Mesenchymal stem cell (in vitro differentiated cells and primary cell): ENCODE measurements around the gene PTGDR2.
A peak's percentile ranks its signal among the peaks of the same experiment; 100 is the strongest.

Experiments
- DNase-seq: peaks from one replicate; pipeline ENCODE4 v3.0.0-alpha.2; 2013
- H2AFZ ChIP-seq: one replicate; pipeline ENCODE4 v1.6.1; 2013; ENCODE audit warnings: low read depth, mild to moderate bottlenecking, control low read depth, inconsistent platforms, low read length, moderate library complexity
- H2AK5ac ChIP-seq: 2 replicates; pipeline ENCODE4 v1.6.1; 2013; ENCODE audit warnings: low read length, moderate library complexity, mild to moderate bottlenecking, inconsistent platforms; ENCODE audit not compliant: severe bottlenecking
- H2BK120ac ChIP-seq: one replicate; pipeline ENCODE4 v1.6.1; 2013; ENCODE audit warnings: low read depth, mild to moderate bottlenecking, inconsistent platforms, low read length, moderate library complexity
- H2BK12ac ChIP-seq, 2 experiments: one replicate each; pipeline ENCODE4 v1.6.1; 2013; ENCODE audit warnings: inconsistent platforms in 2 of 2, low read length in 2 of 2, mild to moderate bottlenecking in 2 of 2, moderate library complexity in 2 of 2, control low read depth in 1 of 2
- H2BK15ac ChIP-seq: one replicate; pipeline ENCODE4 v1.6.1; 2013; ENCODE audit warnings: mild to moderate bottlenecking, low read depth, inconsistent platforms; ENCODE audit not compliant: poor library complexity, severe bottlenecking
- H2BK5ac ChIP-seq: 2 replicates; pipeline ENCODE4 v1.6.1; 2013; ENCODE audit warnings: low read depth, mild to moderate bottlenecking, low read length, control low read depth, inconsistent platforms; ENCODE audit not compliant: poor library complexity, severe bottlenecking
- H3K14ac ChIP-seq, 2 experiments: one replicate each; pipeline ENCODE4 v1.6.1; 2013; ENCODE audit warnings: inconsistent platforms in 2 of 2, low read length in 2 of 2, control low read depth in 1 of 2, mild to moderate bottlenecking in 1 of 2, moderate library complexity in 1 of 2
- H3K18ac ChIP-seq, 2 experiments: one replicate each; pipeline ENCODE4 v1.6.1; 2013; ENCODE audit warnings: inconsistent platforms in 2 of 2, low read length in 2 of 2, control low read depth in 1 of 2, low read depth in 1 of 2, mild to moderate bottlenecking in 1 of 2
- H3K23ac ChIP-seq, 2 experiments: one replicate each; pipeline ENCODE4 v1.6.1; 2013; ENCODE audit warnings: inconsistent platforms in 2 of 2, low read length in 2 of 2, mild to moderate bottlenecking in 2 of 2, moderate library complexity in 2 of 2, control low read depth in 1 of 2
- H3K27ac ChIP-seq: 2 replicates; pipeline ENCODE4 v1.5.1; 2013; ENCODE audit warnings: mild to moderate bottlenecking, moderate library complexity, low read length, control low read depth, inconsistent platforms; ENCODE audit not compliant: poor library complexity, severe bottlenecking
- H3K27me3 ChIP-seq, 2 experiments: 2 replicates each; pipeline versions ENCODE4 v1.6.1 to v1.7.0; 2013; ENCODE audit warnings: low read length in 2 of 2, mild to moderate bottlenecking in 2 of 2, moderate library complexity in 2 of 2, control low read depth in 1 of 2, inconsistent platforms in 1 of 2; ENCODE audit not compliant: control insufficient read depth in 1 of 2, insufficient read depth in 1 of 2
- H3K36me3 ChIP-seq, 2 experiments: 2 replicates each; pipeline versions ENCODE4 v1.6.1 to v1.7.0; 2013; ENCODE audit warnings: low read length in 2 of 2, control low read depth in 1 of 2, inconsistent platforms in 1 of 2, low read depth in 1 of 2, mild to moderate bottlenecking in 1 of 2; ENCODE audit not compliant: insufficient read depth in 2 of 2, control insufficient read depth in 1 of 2
- H3K4ac ChIP-seq, 2 experiments: one replicate each; pipeline ENCODE4 v1.6.1; 2013; ENCODE audit warnings: inconsistent platforms in 2 of 2, low read length in 2 of 2, mild to moderate bottlenecking in 2 of 2, moderate library complexity in 2 of 2, control low read depth in 1 of 2, low read depth in 1 of 2
- H3K4me1 ChIP-seq: 2 replicates; pipeline ENCODE4 v1.6.1; 2013; ENCODE audit warnings: low read depth, low read length, control low read depth; ENCODE audit not compliant: control insufficient read depth, insufficient read depth
- H3K4me2 ChIP-seq: 2 replicates; pipeline ENCODE4 v1.6.1; 2013; ENCODE audit warnings: low read length, mild to moderate bottlenecking, inconsistent platforms; ENCODE audit not compliant: poor library complexity, severe bottlenecking
- H3K4me3 ChIP-seq, 2 experiments: 2 replicates each; pipeline versions ENCODE4 v1.5.1 to v1.7.0; 2013; ENCODE audit warnings: low read length in 2 of 2, mild to moderate bottlenecking in 2 of 2, control low read depth in 1 of 2, low read depth in 1 of 2; ENCODE audit not compliant: insufficient read depth in 1 of 2
- H3K79me1 ChIP-seq: replicated peaks from 2 replicates; pipeline ENCODE4 v1.6.1; 2013; ENCODE audit warnings: mild to moderate bottlenecking, control low read depth, low read length, inconsistent platforms; ENCODE audit not compliant: poor library complexity, severe bottlenecking
- H3K9ac ChIP-seq: 2 replicates; pipeline ENCODE4 v1.7.0; 2013; ENCODE audit warnings: mild to moderate bottlenecking, low read length, moderate library complexity
- H3K9me3 ChIP-seq: 2 replicates; pipeline ENCODE4 v1.7.0; 2013; ENCODE audit warnings: mild to moderate bottlenecking, low read length; ENCODE audit not compliant: control insufficient read depth
- H4K8ac ChIP-seq: one replicate; pipeline ENCODE4 v1.6.1; 2013; ENCODE audit warnings: inconsistent platforms, mild to moderate bottlenecking, low read length, moderate library complexity
- H4K91ac ChIP-seq: one replicate; pipeline ENCODE4 v1.6.1; 2013; ENCODE audit warnings: mild to moderate bottlenecking, low read length, inconsistent platforms
- WGBS: methylation state at CpG from one replicate; pipeline ENCODE4 v1.1.7; 2013; ENCODE audit warnings: mixed read lengths; 5-methylcytosine and 5-hydroxymethylcytosine counted together

The PTGDR2 gene

GRCh38 chr11:60870733-60871377 is 15.1 kb upstream of the PTGDR2 start:
- Histone ChIP-seq H3K27me3 (no peaks in the 10 kb centered on the region), H3K79me1 (no peaks in the 10 kb centered on the region), H4K91ac (peak overlapping the region; percentile 62), H3K4ac (peak overlapping the region in 1 of 2 experiments; percentile 75), H2AFZ (no peak overlapping the region), H3K9me3 (no peaks in the 10 kb centered on the region), H3K14ac (peak overlapping the region in 1 of 2 experiments; percentile 64), H2BK12ac (peak overlapping the region; percentile 69 to 86), H3K4me1 (peaks cover 43% of the 10 kb centered on the region), H4K8ac (no peak overlapping the region), H3K9ac (no peak overlapping the region), H2BK15ac (peak overlapping the region; percentile 9), H2BK120ac (no peak overlapping the region), H3K18ac (peak overlapping the region; percentile 19 to 67), H2AK5ac (peak overlapping the region; percentile 26), H3K4me3 (no peak overlapping the region), H3K4me2 (no peak overlapping the region), H3K36me3 (peaks cover 0 to 9% of the 10 kb centered on the region in 2 experiments), H3K23ac (no peak overlapping the region), H3K27ac (no peak overlapping the region), H2BK5ac (no peak overlapping the region)
- WGBS, result 93% methylated on average over 13 of the region's 13 CpGs
- DNase-seq, result no peak

GRCh38 chr11:60870276-60870675 is 14.5 kb upstream of the PTGDR2 start:
- no peak overlapping the region for H3K4ac ChIP-seq
- H3K18ac ChIP-seq, result no peak overlapping the region
- no peak overlapping the region for H3K14ac ChIP-seq
- no peak overlapping the region for H2AK5ac ChIP-seq
- no peak for DNase-seq
- H2BK12ac ChIP-seq, result no peak overlapping the region
- WGBS, result 71% methylated on average over 3 of the region's 3 CpGs
- no peak overlapping the region for H3K4me3 ChIP-seq
- no peak overlapping the region for H2BK15ac ChIP-seq
- H2AFZ ChIP-seq, result no peak overlapping the region
- H3K23ac ChIP-seq, result no peak overlapping the region
- no peak overlapping the region for H3K9ac ChIP-seq
- peaks cover 0 to 2% of the 10 kb centered on the region in 2 experiments for H3K27me3 ChIP-seq
- H3K36me3 ChIP-seq, result peaks cover 0 to 8% of the 10 kb centered on the region in 2 experiments
- no peaks in the 10 kb centered on the region for H3K79me1 ChIP-seq
- H3K4me1 ChIP-seq, result peaks cover 43% of the 10 kb centered on the region
- H3K9me3 ChIP-seq, result no peaks in the 10 kb centered on the region
- no peak overlapping the region for H2BK5ac ChIP-seq
- H3K27ac ChIP-seq, result no peak overlapping the region
- no peak overlapping the region for H3K4me2 ChIP-seq
- no peak overlapping the region for H2BK120ac ChIP-seq
- no peak overlapping the region for H4K8ac ChIP-seq
- no peak overlapping the region for H4K91ac ChIP-seq

- no peak for DNase-seq
- H4K91ac ChIP-seq, result no peak overlapping the region
- H3K14ac ChIP-seq, result no peak overlapping the region
- peaks cover 0 to 6% of the 10 kb centered on the region in 2 experiments for H3K27me3 ChIP-seq
- H3K18ac ChIP-seq, result no peak overlapping the region
- no peak overlapping the region for H2AFZ ChIP-seq
- no peak overlapping the region for H2BK5ac ChIP-seq
- no peak overlapping the region for H3K27ac ChIP-seq
- H3K4me2 ChIP-seq, result no peak overlapping the region
- H2AK5ac ChIP-seq, result no peak overlapping the region
- no peak overlapping the region for H4K8ac ChIP-seq
- H3K36me3 ChIP-seq, result peaks cover 0 to 4% of the 10 kb centered on the region in 2 experiments
- H3K9ac ChIP-seq, result no peak overlapping the region
- peaks cover 42% of the 10 kb centered on the region for H3K4me1 ChIP-seq
- H2BK120ac ChIP-seq, result no peak overlapping the region
- no peaks in the 10 kb centered on the region for H3K9me3 ChIP-seq
- no peak overlapping the region for H3K4me3 ChIP-seq
- H2BK12ac ChIP-seq, result peak overlapping the region in 1 of 2 experiments; percentile 68
- WGBS, result 95% methylated on average over 7 of the region's 7 CpGs
- H3K23ac ChIP-seq, result no peak overlapping the region
- H2BK15ac ChIP-seq, result no peak overlapping the region
- H3K79me1 ChIP-seq, result no peaks in the 10 kb centered on the region
- H3K4ac ChIP-seq, result no peak overlapping the region
Observed at GRCh38 chr11:60869451-60869825, 13.7 kb upstream of the PTGDR2 start.

- Histone ChIP-seq H3K79me1 (no peaks in the 10 kb centered on the region), H3K4me3 (no peak overlapping the region), H3K4ac (no peak overlapping the region), H2BK5ac (no peak overlapping the region), H3K27ac (no peak overlapping the region), H2AFZ (no peak overlapping the region), H2BK120ac (no peak overlapping the region), H3K27me3 (peaks cover 0 to 6% of the 10 kb centered on the region in 2 experiments), H3K9ac (no peak overlapping the region), H3K4me2 (no peak overlapping the region), H3K14ac (no peak overlapping the region), H3K4me1 (peaks cover 41% of the 10 kb centered on the region), H2BK12ac (no peak overlapping the region), H4K91ac (no peak overlapping the region), H3K9me3 (no peaks in the 10 kb centered on the region), H3K36me3 (peaks cover 0 to 4% of the 10 kb centered on the region in 2 experiments), H3K18ac (no peak overlapping the region), H4K8ac (no peak overlapping the region), H2BK15ac (no peak overlapping the region), H2AK5ac (no peak overlapping the region), H3K23ac (no peak overlapping the region)
- no peak for DNase-seq
- 83% methylated on average over 10 of the region's 10 CpGs for WGBS
Observed at GRCh38 chr11:60868682-60869450, 13.1 kb upstream of the PTGDR2 start.
